ENCODE results near the gene SHOX.

DNA sequence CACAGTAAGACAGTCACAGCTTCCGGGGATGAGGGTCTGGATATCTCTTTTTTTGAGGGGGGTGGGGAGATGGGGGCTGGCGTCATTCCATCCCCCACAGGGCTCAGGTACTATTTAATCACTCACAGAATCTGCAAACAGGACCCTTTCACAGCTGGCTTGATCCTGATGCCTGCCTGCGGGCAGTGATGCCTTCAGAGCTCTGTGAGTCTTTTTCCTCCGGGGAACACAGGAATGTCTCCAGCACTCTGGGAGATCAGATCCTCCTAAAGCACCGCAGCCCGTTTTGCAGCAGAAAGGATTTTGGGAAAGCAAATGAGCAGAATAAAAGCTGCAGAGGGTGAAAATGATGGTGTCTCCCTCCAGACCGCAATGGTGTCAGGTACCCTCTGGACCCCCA lies 13.2 kb upstream of the SHOX start:
- TF ChIP-seq MAZ (IDR thresholded peaks at IDR 0.05; ENCODE audit: borderline replicate concordance, low read depth, low read length) (no peak), MAFK (IDR thresholded peaks at IDR 0.05; ENCODE audit: partially characterized antibody) (no peak), ZFP36 (IDR thresholded peaks at IDR 0.05; ENCODE audit: borderline replicate concordance, partially characterized antibody) (no peak), CBX2 (IDR thresholded peaks at IDR 0.05; ENCODE audit: borderline replicate concordance, low read depth) (no peak), POLR2A (IDR thresholded peaks at IDR 0.05; ENCODE audit: low read length) (no peak), BHLHE40 (IDR thresholded peaks at IDR 0.05; ENCODE audit: low read depth, low read length) (no peak), MAX (IDR thresholded peaks at IDR 0.05) (no peak), HMGXB4 (CRISPR knock-in tag; IDR thresholded peaks at IDR 0.05; ENCODE audit: borderline replicate concordance) (no peak)
- TF ChIP-seq, protein P1, sequence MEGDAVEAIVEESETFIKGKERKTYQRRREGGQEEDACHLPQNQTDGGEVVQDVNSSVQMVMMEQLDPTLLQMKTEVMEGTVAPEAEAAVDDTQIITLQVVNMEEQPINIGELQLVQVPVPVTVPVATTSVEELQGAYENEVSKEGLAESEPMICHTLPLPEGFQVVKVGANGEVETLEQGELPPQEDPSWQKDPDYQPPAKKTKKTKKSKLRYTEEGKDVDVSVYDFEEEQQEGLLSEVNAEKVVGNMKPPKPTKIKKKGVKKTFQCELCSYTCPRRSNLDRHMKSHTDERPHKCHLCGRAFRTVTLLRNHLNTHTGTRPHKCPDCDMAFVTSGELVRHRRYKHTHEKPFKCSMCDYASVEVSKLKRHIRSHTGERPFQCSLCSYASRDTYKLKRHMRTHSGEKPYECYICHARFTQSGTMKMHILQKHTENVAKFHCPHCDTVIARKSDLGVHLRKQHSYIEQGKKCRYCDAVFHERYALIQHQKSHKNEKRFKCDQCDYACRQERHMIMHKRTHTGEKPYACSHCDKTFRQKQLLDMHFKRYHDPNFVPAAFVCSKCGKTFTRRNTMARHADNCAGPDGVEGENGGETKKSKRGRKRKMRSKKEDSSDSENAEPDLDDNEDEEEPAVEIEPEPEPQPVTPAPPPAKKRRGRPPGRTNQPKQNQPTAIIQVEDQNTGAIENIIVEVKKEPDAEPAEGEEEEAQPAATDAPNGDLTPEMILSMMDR (IDR thresholded peaks at IDR 0.05), result no peak
